ENCODE measurements around the gene DSP. TPM values are rescaled to one million over a fixed set of nuclear protein-coding genes. Genes with fewer than 3 reads are reported as not detected.

DSP gene
- total RNA-seq, 1 experiment from 2014 or later, result 20.1 TPM

DNA sequence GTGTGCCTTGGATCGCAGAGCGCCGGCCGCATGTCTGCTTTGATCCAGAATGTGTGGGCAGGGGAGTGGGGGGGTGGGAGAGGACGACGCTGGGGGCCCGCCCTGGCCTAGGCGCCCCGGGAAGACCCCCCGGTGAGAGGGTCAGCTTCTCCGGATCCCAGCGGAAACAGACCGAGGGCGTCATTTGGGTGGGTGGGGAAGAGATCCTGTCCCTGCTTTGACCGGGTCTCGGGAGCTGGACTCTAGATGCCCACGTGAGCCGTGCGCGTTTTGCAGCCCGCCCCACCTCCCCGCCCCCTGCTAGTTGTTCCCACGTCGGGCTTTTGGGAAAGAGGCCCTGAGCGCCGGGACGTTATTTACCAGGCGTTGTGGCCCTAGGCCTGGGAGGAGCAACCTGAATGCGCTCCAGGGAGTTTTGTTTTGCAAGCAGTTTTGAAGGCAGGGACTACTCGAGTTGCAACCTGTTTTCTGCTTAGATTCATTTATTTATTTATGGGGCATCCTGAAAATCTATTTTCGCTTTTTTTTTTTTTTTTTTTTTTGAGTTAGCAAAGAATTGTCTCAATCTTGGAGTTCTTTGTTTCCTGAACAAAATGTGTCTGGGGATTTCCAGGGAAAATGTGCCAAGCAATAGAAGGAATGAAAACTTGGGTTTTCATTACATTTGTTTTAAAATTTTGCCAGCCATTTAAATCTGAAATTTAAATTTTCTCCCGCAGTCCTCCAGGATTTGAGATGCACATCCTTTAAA lies 1.6 kb downstream of the DSP start:
- DNase-seq (ENCODE audit: low read depth, low spot score) (no peak), ATAC-seq (peak; percentile 64)
- Histone ChIP-seq H3K4me1 (ENCODE audit: control insufficient read depth, insufficient read depth, low read length) (peaks cover 4% of the 10 kb centered on the region), H3K27ac (ENCODE audit: low read length) (peak overlapping the region; percentile 15; the same call in 1 of the 2 replicates), H3K9me3 (ENCODE audit: control insufficient read depth, insufficient read depth, low read depth, low read length) (no peaks in the 10 kb centered on the region), H3K27me3 (ENCODE audit: control insufficient read depth, insufficient read depth, low read length) (peaks cover 29% of the 10 kb centered on the region), H3K36me3 (ENCODE audit: control insufficient read depth, insufficient read depth, low read length) (peaks cover 2% of the 10 kb centered on the region; the same call in 1 of the 2 replicates), H3K4me3 (ENCODE audit: low read depth in 2 of 2, low read length in 2 of 2) (peak overlapping the region; percentile 50 to 61)
- BruUV-seq (replicated peaks), result no TSS peak
- intact Hi-C loops (cut with micrococcal nuclease; ENCODE audit: unreplicated experiment) (no loop called here), in situ Hi-C loops (cut with HindIII; ENCODE audit: low pct_unique_long_range_greater_than_20kb, low sequenced_read_pairs) (no loop called here)
- POLR2A ChIA-PET, result interaction anchor here (0.7 kb wide), 1 partner anchor 373 kb away, joined by 11 read pairs; no protein-coding TSS in a partner anchor
- CTCF ChIA-PET, result no interaction called here
- TF ChIP-seq, protein P1, sequence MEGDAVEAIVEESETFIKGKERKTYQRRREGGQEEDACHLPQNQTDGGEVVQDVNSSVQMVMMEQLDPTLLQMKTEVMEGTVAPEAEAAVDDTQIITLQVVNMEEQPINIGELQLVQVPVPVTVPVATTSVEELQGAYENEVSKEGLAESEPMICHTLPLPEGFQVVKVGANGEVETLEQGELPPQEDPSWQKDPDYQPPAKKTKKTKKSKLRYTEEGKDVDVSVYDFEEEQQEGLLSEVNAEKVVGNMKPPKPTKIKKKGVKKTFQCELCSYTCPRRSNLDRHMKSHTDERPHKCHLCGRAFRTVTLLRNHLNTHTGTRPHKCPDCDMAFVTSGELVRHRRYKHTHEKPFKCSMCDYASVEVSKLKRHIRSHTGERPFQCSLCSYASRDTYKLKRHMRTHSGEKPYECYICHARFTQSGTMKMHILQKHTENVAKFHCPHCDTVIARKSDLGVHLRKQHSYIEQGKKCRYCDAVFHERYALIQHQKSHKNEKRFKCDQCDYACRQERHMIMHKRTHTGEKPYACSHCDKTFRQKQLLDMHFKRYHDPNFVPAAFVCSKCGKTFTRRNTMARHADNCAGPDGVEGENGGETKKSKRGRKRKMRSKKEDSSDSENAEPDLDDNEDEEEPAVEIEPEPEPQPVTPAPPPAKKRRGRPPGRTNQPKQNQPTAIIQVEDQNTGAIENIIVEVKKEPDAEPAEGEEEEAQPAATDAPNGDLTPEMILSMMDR (IDR thresholded peaks at IDR 0.05), result no peak
- 0 out of 2 replicates have a peak, but pooled peaks have one; percentile 28 for TF ChIP-seq TCF7L2 (IDR thresholded peaks at IDR 0.05; ENCODE audit: low read depth, low read length)
- no peak for TF ChIP-seq POLR2AphosphoS5 (IDR thresholded peaks at IDR 0.05; ENCODE audit: low read depth, low read length)
- TF ChIP-seq SIN3A (IDR thresholded peaks at IDR 0.05; ENCODE audit: borderline replicate concordance, insufficient read depth, low read depth, low read length), result no peak
- TF ChIP-seq, protein P2, sequence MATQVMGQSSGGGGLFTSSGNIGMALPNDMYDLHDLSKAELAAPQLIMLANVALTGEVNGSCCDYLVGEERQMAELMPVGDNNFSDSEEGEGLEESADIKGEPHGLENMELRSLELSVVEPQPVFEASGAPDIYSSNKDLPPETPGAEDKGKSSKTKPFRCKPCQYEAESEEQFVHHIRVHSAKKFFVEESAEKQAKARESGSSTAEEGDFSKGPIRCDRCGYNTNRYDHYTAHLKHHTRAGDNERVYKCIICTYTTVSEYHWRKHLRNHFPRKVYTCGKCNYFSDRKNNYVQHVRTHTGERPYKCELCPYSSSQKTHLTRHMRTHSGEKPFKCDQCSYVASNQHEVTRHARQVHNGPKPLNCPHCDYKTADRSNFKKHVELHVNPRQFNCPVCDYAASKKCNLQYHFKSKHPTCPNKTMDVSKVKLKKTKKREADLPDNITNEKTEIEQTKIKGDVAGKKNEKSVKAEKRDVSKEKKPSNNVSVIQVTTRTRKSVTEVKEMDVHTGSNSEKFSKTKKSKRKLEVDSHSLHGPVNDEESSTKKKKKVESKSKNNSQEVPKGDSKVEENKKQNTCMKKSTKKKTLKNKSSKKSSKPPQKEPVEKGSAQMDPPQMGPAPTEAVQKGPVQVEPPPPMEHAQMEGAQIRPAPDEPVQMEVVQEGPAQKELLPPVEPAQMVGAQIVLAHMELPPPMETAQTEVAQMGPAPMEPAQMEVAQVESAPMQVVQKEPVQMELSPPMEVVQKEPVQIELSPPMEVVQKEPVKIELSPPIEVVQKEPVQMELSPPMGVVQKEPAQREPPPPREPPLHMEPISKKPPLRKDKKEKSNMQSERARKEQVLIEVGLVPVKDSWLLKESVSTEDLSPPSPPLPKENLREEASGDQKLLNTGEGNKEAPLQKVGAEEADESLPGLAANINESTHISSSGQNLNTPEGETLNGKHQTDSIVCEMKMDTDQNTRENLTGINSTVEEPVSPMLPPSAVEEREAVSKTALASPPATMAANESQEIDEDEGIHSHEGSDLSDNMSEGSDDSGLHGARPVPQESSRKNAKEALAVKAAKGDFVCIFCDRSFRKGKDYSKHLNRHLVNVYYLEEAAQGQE (IDR thresholded peaks at IDR 0.05; ENCODE audit: insufficient read depth in 1 of 2, low read depth in 2 of 2, low read length in 1 of 2), result no peak

DNA sequence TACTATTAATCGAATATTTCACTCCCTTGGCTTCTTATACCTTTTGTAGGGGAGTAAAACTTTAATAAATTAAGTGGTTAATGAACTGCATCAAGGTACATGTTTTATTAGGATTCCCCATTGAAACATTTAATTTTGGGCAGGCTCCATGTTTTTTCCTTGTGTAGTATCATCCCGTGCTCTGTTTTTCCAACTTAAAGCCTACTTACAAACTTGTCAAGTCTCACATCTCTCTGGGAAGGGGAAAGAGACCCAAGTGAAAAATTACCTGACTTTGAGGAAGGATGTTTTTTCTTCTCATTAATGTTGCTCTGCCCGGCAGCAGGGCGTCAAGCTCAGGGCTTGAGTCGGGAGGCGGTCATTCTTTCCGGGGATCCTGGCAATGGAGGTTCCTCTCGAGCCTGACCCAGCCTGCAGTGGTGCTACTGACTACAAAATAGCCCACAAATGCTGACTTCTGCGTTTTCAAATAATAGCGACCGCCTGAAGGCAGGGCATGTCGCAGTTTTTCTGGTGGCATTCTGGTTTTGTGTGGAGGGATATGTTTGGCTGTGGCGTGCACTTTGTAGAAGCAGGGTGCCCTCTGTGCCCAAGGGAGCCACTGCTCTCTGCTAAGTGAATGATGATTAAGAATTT lies 2.4 kb downstream of the DSP start:
- in situ Hi-C loops (cut with HindIII; ENCODE audit: low pct_unique_long_range_greater_than_20kb, low sequenced_read_pairs) (no loop called here), intact Hi-C loops (cut with micrococcal nuclease; ENCODE audit: unreplicated experiment) (no loop called here)
- no peak overlapping the region for H3K27ac ChIP-seq (ENCODE audit: low read length)
- CTCF ChIA-PET, result no interaction called here
- ATAC-seq (no peak), DNase-seq (ENCODE audit: low read depth, low spot score) (no peak)
- H3K27me3 ChIP-seq (ENCODE audit: control insufficient read depth, insufficient read depth, low read length), result peaks cover 29% of the 10 kb centered on the region
- TF ChIP-seq, protein P2 (IDR thresholded peaks at IDR 0.05; ENCODE audit: insufficient read depth in 1 of 2, low read depth in 2 of 2, low read length in 1 of 2), result no peak
- TF ChIP-seq POLR2AphosphoS5 (IDR thresholded peaks at IDR 0.05; ENCODE audit: low read depth, low read length) (no peak), SIN3A (IDR thresholded peaks at IDR 0.05; ENCODE audit: borderline replicate concordance, insufficient read depth, low read depth, low read length) (no peak), TCF7L2 (IDR thresholded peaks at IDR 0.05; ENCODE audit: low read depth, low read length) (no peak)
- TF ChIP-seq, protein P1 (IDR thresholded peaks at IDR 0.05), result no peak
- POLR2A ChIA-PET, result no interaction called here
- H3K9me3 ChIP-seq (ENCODE audit: control insufficient read depth, insufficient read depth, low read depth, low read length), result no peaks in the 10 kb centered on the region
- H3K36me3 ChIP-seq (ENCODE audit: control insufficient read depth, insufficient read depth, low read length), result peaks cover 2% of the 10 kb centered on the region; the same call in 1 of the 2 replicates
- H3K4me1 ChIP-seq (ENCODE audit: control insufficient read depth, insufficient read depth, low read length), result peaks cover 8% of the 10 kb centered on the region
- H3K4me3 ChIP-seq (ENCODE audit: low read depth in 2 of 2, low read length in 2 of 2), result peak overlapping the region; percentile 1 to 4; a peak in 1 of 4 replicates
- BruUV-seq (replicated peaks), result TSS peak; percentile 68

Measured in Panc1 (cell line).